ENCODE measurements around the gene LLCFC1.

The LLCFC1 gene

GRCh38 chr7:142957723-142958122 lies 18.4 kb downstream of the LLCFC1 start:
- H3K79me2 ChIP-seq (ENCODE audit: low read length), result no peaks in the 10 kb centered on the region
- H3K4me3 ChIP-seq (ENCODE audit: low read length), result no peak overlapping the region
- no peak overlapping the region for H3K9ac ChIP-seq (ENCODE audit: low read length)
- no peak overlapping the region for H3K27ac ChIP-seq (ENCODE audit: low read length)
- H4K20me1 ChIP-seq (ENCODE audit: insufficient read depth, low read length), result no peaks in the 10 kb centered on the region
- no peak overlapping the region for H3K4me2 ChIP-seq (ENCODE audit: low read length)
- H3K4me1 ChIP-seq (ENCODE audit: low read length), result peaks cover 19% of the 10 kb centered on the region
- peaks cover 28% of the 10 kb centered on the region for H3K27me3 ChIP-seq (ENCODE audit: low read depth, low read length)
- peaks cover 16% of the 10 kb centered on the region; the same call in 1 of the 2 replicates for H3K9me3 ChIP-seq (ENCODE audit: insufficient read depth, low read length)
- H3K36me3 ChIP-seq (replicated peaks; ENCODE audit: low read depth, low read length), result no peaks in the 10 kb centered on the region
- H2AFZ ChIP-seq (ENCODE audit: low read depth, low read length), result no peak overlapping the region
- TF ChIP-seq EZH2phosphoT487 (IDR thresholded peaks at IDR 0.05; ENCODE audit: low read depth) (no peak), CTCF (IDR thresholded peaks at IDR 0.05; ENCODE audit: low read depth, low read length) (no peak)

- no peak overlapping the region for H3K4me3 ChIP-seq (ENCODE audit: low read length)
- H4K20me1 ChIP-seq (ENCODE audit: insufficient read depth, low read length), result no peaks in the 10 kb centered on the region
- H3K27ac ChIP-seq (ENCODE audit: low read length), result no peak overlapping the region
- no peaks in the 10 kb centered on the region for H3K79me2 ChIP-seq (ENCODE audit: low read length)
- no peaks in the 10 kb centered on the region for H3K36me3 ChIP-seq (replicated peaks; ENCODE audit: low read depth, low read length)
- H2AFZ ChIP-seq (ENCODE audit: low read depth, low read length), result no peak overlapping the region
- H3K9ac ChIP-seq (ENCODE audit: low read length), result no peak overlapping the region
- TF ChIP-seq EZH2phosphoT487 (IDR thresholded peaks at IDR 0.05; ENCODE audit: low read depth) (no peak), CTCF (IDR thresholded peaks at IDR 0.05; ENCODE audit: low read depth, low read length) (no peak)
- no peak overlapping the region for H3K4me2 ChIP-seq (ENCODE audit: low read length)
- H3K27me3 ChIP-seq (ENCODE audit: low read depth, low read length), result peaks cover 23% of the 10 kb centered on the region
- peaks cover 34% of the 10 kb centered on the region for H3K4me1 ChIP-seq (ENCODE audit: low read length)
- H3K9me3 ChIP-seq (ENCODE audit: insufficient read depth, low read length), result peaks cover 16% of the 10 kb centered on the region; the same call in 1 of the 2 replicates
Observed at GRCh38 chr7:142959202-142959601, 19.9 kb downstream of the LLCFC1 start.

- no peak overlapping the region for H3K4me2 ChIP-seq (ENCODE audit: low read length)
- TF ChIP-seq CTCF (IDR thresholded peaks at IDR 0.05; ENCODE audit: low read depth, low read length), result peak; percentile 56
- no peak for TF ChIP-seq EZH2phosphoT487 (IDR thresholded peaks at IDR 0.05; ENCODE audit: low read depth)
- H3K4me3 ChIP-seq (ENCODE audit: low read length), result no peak overlapping the region
- no peaks in the 10 kb centered on the region for H3K79me2 ChIP-seq (ENCODE audit: low read length)
- H2AFZ ChIP-seq (ENCODE audit: low read depth, low read length), result no peak overlapping the region
- H3K4me1 ChIP-seq (ENCODE audit: low read length), result peaks cover 47% of the 10 kb centered on the region
- H3K27me3 ChIP-seq (ENCODE audit: low read depth, low read length), result peaks cover 23% of the 10 kb centered on the region
- no peaks in the 10 kb centered on the region for H3K36me3 ChIP-seq (replicated peaks; ENCODE audit: low read depth, low read length)
- H3K9me3 ChIP-seq (ENCODE audit: insufficient read depth, low read length), result peaks cover 4% of the 10 kb centered on the region; the same call in 1 of the 2 replicates
- no peak overlapping the region for H3K27ac ChIP-seq (ENCODE audit: low read length)
- H3K9ac ChIP-seq (ENCODE audit: low read length), result no peak overlapping the region
- no peaks in the 10 kb centered on the region for H4K20me1 ChIP-seq (ENCODE audit: insufficient read depth, low read length)
Observed at GRCh38 chr7:142960955-142961512, 21.8 kb downstream of the LLCFC1 start.

GRCh38 chr7:142961595-142961972 lies 22.3 kb downstream of the LLCFC1 start:
- Histone ChIP-seq H3K36me3 (replicated peaks; ENCODE audit: low read depth, low read length) (no peaks in the 10 kb centered on the region), H3K4me1 (ENCODE audit: low read length) (peaks cover 46% of the 10 kb centered on the region), H3K27me3 (ENCODE audit: low read depth, low read length) (peaks cover 23% of the 10 kb centered on the region), H3K9me3 (ENCODE audit: insufficient read depth, low read length) (no peaks in the 10 kb centered on the region), H4K20me1 (ENCODE audit: insufficient read depth, low read length) (no peaks in the 10 kb centered on the region), H2AFZ (ENCODE audit: low read depth, low read length) (no peak overlapping the region), H3K4me3 (ENCODE audit: low read length) (no peak overlapping the region), H3K9ac (ENCODE audit: low read length) (no peak overlapping the region), H3K79me2 (ENCODE audit: low read length) (no peaks in the 10 kb centered on the region), H3K27ac (ENCODE audit: low read length) (no peak overlapping the region), H3K4me2 (ENCODE audit: low read length) (no peak overlapping the region)
- TF ChIP-seq EZH2phosphoT487 (IDR thresholded peaks at IDR 0.05; ENCODE audit: low read depth), result no peak
- no peak for TF ChIP-seq CTCF (IDR thresholded peaks at IDR 0.05; ENCODE audit: low read depth, low read length)
